Measurements from ENCODE around the gene TRMT11. TPM values are rescaled to one million over a fixed set of nuclear protein-coding genes. Genes with fewer than 3 reads are reported as not detected.

Gene TRMT11
- total and polyA plus RNA-seq, 2 of the 13 experiments (the other 11 are each of a cell fraction or from before 2014, with no cell fraction given) = 42.2 to 81.9 TPM

- in situ Hi-C loops (cut with HindIII; ENCODE audit: extremely low pct_ligation_motif_present, low pct_unique_long_range_greater_than_20kb) = no loop called here
- 95% methylated on average over 7 of the region's 7 CpGs for WGBS (ENCODE audit: low lambda C conversion rate)
- BruUV-seq (replicated peaks) = no TSS peak
- Histone ChIP-seq H2AFZ (ENCODE audit: low read length) (no peak overlapping the region), H3K9me3 (ENCODE audit: low read length) (no peaks in the 10 kb centered on the region), H3K79me2 (ENCODE audit: insufficient read depth, low read length) (no peaks in the 10 kb centered on the region), H3K4me3 (replicated peaks in 1 of 3; ENCODE audit: insufficient read depth in 1 of 3, low read depth in 2 of 3, low read length in 3 of 3) (no peak overlapping the region), H4K20me1 (ENCODE audit: insufficient read depth, low read length) (no peaks in the 10 kb centered on the region), H3K27ac (ENCODE audit: extremely low read length, insufficient read depth, low read length) (no peak overlapping the region), H3K4me1 (ENCODE audit: insufficient read depth, low read length) (peaks cover 11% of the 10 kb centered on the region), H3K9ac (ENCODE audit: insufficient read depth, low read depth, low read length) (no peak overlapping the region), H3K4me2 (ENCODE audit: low read depth, low read length) (no peak overlapping the region), H3K27me3 (ENCODE audit: control insufficient read depth in 1 of 2, insufficient read depth in 2 of 2, low read length in 2 of 2) (no peaks in the 10 kb centered on the region), H3K36me3 (replicated peaks in 1 of 2; ENCODE audit: control insufficient read depth in 1 of 2, insufficient read depth in 2 of 2, low read length in 2 of 2) (peaks cover 3 to 12% of the 10 kb centered on the region in 2 experiments)
- intact Hi-C loops (cut with micrococcal nuclease; ENCODE audit: unreplicated experiment) = no loop called here
- DNase-seq (ENCODE audit: low spot score) (no peak), FAIRE-seq (no peak), ATAC-seq (no peak)
- ChIA-PET CTCF (ENCODE audit: low intra/inter-chr PET ratio, low total read pairs) (no interaction called here), POLR2A (interaction anchor here (0.7 kb wide), 1 partner anchor 146 kb away, joined by 3 read pairs; no protein-coding TSS in a partner anchor)
- TF ChIP-seq ZNF275 (CRISPR knock-in tag; IDR thresholded peaks at IDR 0.05; ENCODE audit: borderline replicate concordance) (no peak), ZNF260 (CRISPR knock-in tag; IDR thresholded peaks at IDR 0.05; ENCODE audit: borderline replicate concordance, low read depth) (no peak), ZBTB3 (CRISPR knock-in tag; IDR thresholded peaks at IDR 0.05; ENCODE audit: borderline replicate concordance, low read depth) (no peak), TMF1 (CRISPR knock-in tag; IDR thresholded peaks at IDR 0.05; ENCODE audit: low read depth) (no peak), FOXM1 (CRISPR knock-in tag; IDR thresholded peaks at IDR 0.05) (no peak), ZNF746 (CRISPR knock-in tag; IDR thresholded peaks at IDR 0.05) (no peak), ZNF713 (CRISPR knock-in tag; IDR thresholded peaks at IDR 0.05) (no peak), THAP11 (CRISPR knock-in tag; IDR thresholded peaks at IDR 0.05) (no peak), MXI1 (IDR thresholded peaks at IDR 0.05; ENCODE audit: borderline replicate concordance, low read depth, low read length) (no peak), CENPT (CRISPR knock-in tag; IDR thresholded peaks at IDR 0.05; ENCODE audit: low read depth) (no peak), SMARCE1 (IDR thresholded peaks at IDR 0.05; ENCODE audit: borderline replicate concordance) (no peak), TRAFD1 (CRISPR knock-in tag; IDR thresholded peaks at IDR 0.05; ENCODE audit: borderline replicate concordance) (no peak), HDAC2 (CRISPR knock-in tag; IDR thresholded peaks at IDR 0.05) (no peak), ZNF318 (CRISPR knock-in tag; IDR thresholded peaks at IDR 0.05) (no peak)
Measured at GRCh38 chr6:126071000-126071647, 84.8 kb downstream of the TRMT11 start.

All from HepG2 (cell line).